ENCODE results near the gene MSL2. TPM values are rescaled to one million over a fixed set of nuclear protein-coding genes. Genes with fewer than 3 reads are reported as not detected.

The MSL2 gene
- total and polyA plus RNA-seq, 2 of the 4 experiments (the other 2 are of a cell fraction), result 7.1 to 13.6 TPM

DNA sequence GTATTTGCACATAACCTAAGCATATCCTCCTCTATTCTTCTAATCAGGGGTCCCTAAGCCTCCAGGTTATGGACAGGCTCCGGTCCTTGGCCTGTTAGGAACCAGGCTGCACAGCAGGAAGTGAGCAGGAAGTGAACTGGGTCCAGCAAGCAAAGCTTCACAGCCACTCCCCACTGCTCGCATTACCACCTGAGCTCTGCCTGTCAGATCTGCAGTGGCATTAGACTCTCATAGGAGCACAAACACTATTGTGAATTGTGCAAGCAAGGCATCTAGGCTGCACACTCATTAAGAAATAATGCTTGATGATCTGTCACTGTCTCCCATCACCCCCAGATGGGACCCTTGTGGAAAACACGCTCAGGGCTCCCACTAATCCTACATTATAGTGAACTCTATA is 9.8 kb downstream of the MSL2 start:
- no peak overlapping the region for H4K91ac ChIP-seq (ENCODE audit: insufficient read depth, low read depth, low read length)
- no peak for TF ChIP-seq MAFK (IDR thresholded peaks at IDR 0.05; ENCODE audit: low read depth, low read length)
- H3K4me1 ChIP-seq (ENCODE audit: control insufficient read depth, insufficient read depth, low read length), result peaks cover 13% of the 10 kb centered on the region
- peaks cover 0 to 19% of the 10 kb centered on the region in 2 experiments; a peak in 1 of 4 replicates for H3K79me1 ChIP-seq (ENCODE audit: low read depth in 1 of 2, low read length in 2 of 2)
- intact Hi-C loops (cut with micrococcal nuclease), result loop anchor here (2.0 kb wide), 1 partner anchor 36 kb away; no protein-coding TSS in a partner anchor
- peak; percentile 30 for ATAC-seq (ENCODE audit: low read depth)
- WGBS, 2 experiments (ENCODE audit: extremely low coverage in 2 of 2, insufficient read length in 1 of 2), result 100% methylated on average over 1 of the region's 3 CpGs; no CpG with 5 or more reads in 1 of the 2 experiments
- H3K4ac ChIP-seq (ENCODE audit: low read depth, low read length), result no peak overlapping the region
- no TSS peak for BruUV-seq (replicated peaks)
- ChIA-PET CTCF (interaction anchor here (0.6 kb wide), 1 partner anchor 410 kb away, joined by 3 read pairs; no protein-coding TSS in a partner anchor), POLR2A (ENCODE audit: unreplicated experiment) (no interaction called here)
- H3K4me3 ChIP-seq (ENCODE audit: insufficient read depth, low read depth, low read length), result no peak overlapping the region
- no peaks in the 10 kb centered on the region for H3K27me3 ChIP-seq (ENCODE audit: control insufficient read depth, insufficient read depth, low read length)
- no peak overlapping the region for H3K23ac ChIP-seq (ENCODE audit: low read depth, low read length)
- no peak overlapping the region for H4K5ac ChIP-seq (ENCODE audit: low read depth, low read length)
- DNase-seq, result no peak
- no peak overlapping the region for H3K27ac ChIP-seq (ENCODE audit: insufficient read depth, low read length)
- H2BK5ac ChIP-seq (ENCODE audit: low read depth, low read length, poor library complexity, severe bottlenecking), result no peak overlapping the region
- no peak overlapping the region for H2AK9ac ChIP-seq (replicated peaks; ENCODE audit: low read depth, low read length, poor library complexity)
- H2BK20ac ChIP-seq (ENCODE audit: low read depth, low read length), result no peak overlapping the region
- no peak overlapping the region for H3K14ac ChIP-seq (replicated peaks; ENCODE audit: low read depth, low read length)
- no peaks in the 10 kb centered on the region for H3K9me3 ChIP-seq (ENCODE audit: control insufficient read depth, insufficient read depth, low read length)
- no peak overlapping the region for H2BK120ac ChIP-seq (ENCODE audit: low read depth, low read length)
- no peak overlapping the region for H2AK5ac ChIP-seq (ENCODE audit: low read depth, low read length)
- H3K18ac ChIP-seq (ENCODE audit: low read depth, low read length), result no peak overlapping the region; the same call in 1 of the 2 replicates
- in situ Hi-C loops (cut with MboI; ENCODE audit: low sequenced_read_pairs), result no loop called here
- no peak overlapping the region for H4K8ac ChIP-seq (ENCODE audit: low read depth in 2 of 2, low read length in 2 of 2)
- H4K20me1 ChIP-seq (ENCODE audit: insufficient read depth, low read length), result peaks cover 95% of the 10 kb centered on the region
- peaks cover 21% of the 10 kb centered on the region for H3K9me1 ChIP-seq (ENCODE audit: insufficient read depth, low read length)
- no peaks in the 10 kb centered on the region for H3K36me3 ChIP-seq (ENCODE audit: control insufficient read depth, insufficient read depth, low read length)
- no peak overlapping the region for H2BK15ac ChIP-seq (ENCODE audit: low read depth, low read length)
- dilution Hi-C loops (cut with HindIII; ENCODE audit: low sequenced_read_pairs, unreplicated experiment), result no loop called here
- H2AFZ ChIP-seq (replicated peaks; ENCODE audit: low read length, poor library complexity), result no peak overlapping the region
- H3K4me2 ChIP-seq (ENCODE audit: low read depth, low read length), result peak overlapping the region; percentile 39
- H3K9ac ChIP-seq (ENCODE audit: low read depth, low read length), result no peak overlapping the region
- no peak overlapping the region for H3K56ac ChIP-seq (ENCODE audit: extremely low read depth, insufficient read depth, low read length)

Data from IMR-90 (cell line).